Measurements from ENCODE around the gene CENPA.

Gene CENPA

DNA sequence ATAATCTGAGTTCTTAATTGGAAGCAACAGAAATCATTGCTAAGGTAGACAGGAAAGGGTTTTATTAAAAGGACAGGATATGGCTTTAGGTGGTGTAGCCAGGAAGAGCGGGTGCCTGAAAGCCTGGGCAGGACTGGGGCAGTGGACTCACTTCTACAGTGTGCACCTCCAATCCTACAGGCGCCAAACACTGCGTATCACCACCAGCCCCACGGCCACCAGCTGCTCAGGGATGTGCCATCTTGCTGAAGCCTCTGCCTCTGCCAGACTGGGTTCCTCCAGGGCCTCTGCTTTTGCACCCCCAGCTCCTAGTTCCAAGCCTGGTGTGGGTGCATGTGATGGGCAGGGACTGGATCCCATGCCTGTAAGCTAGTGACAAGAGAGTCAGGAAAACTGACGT lies 32.4 kb downstream of the CENPA start:
- DNase-seq (ENCODE audit: low read depth): no peak
- no peak overlapping the region for H3K4me3 ChIP-seq (ENCODE audit: low read length)
- TF ChIP-seq, protein P1, sequence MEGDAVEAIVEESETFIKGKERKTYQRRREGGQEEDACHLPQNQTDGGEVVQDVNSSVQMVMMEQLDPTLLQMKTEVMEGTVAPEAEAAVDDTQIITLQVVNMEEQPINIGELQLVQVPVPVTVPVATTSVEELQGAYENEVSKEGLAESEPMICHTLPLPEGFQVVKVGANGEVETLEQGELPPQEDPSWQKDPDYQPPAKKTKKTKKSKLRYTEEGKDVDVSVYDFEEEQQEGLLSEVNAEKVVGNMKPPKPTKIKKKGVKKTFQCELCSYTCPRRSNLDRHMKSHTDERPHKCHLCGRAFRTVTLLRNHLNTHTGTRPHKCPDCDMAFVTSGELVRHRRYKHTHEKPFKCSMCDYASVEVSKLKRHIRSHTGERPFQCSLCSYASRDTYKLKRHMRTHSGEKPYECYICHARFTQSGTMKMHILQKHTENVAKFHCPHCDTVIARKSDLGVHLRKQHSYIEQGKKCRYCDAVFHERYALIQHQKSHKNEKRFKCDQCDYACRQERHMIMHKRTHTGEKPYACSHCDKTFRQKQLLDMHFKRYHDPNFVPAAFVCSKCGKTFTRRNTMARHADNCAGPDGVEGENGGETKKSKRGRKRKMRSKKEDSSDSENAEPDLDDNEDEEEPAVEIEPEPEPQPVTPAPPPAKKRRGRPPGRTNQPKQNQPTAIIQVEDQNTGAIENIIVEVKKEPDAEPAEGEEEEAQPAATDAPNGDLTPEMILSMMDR (IDR thresholded peaks at IDR 0.05; ENCODE audit: insufficient read depth, low read depth, low read length, missing control alignments): no peak

DNA sequence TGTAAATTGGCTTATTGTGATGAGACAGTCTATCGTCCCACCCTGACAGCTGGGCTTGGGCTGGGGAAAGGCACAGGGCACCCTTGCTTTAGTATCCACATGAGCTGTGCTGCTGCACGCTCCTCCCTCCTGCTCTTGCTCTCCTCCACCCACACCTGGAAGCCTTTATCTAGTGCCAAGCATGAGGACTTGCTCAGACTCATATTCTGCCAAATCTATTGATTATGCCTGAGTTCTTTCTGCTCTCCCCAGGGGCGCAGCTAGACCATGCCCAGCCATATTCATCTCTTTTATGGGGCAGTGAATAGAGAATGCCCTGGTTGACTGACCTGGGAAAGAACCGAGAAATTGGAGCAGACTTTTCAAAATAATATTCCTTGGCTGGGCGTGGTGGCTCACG lies 33.1 kb downstream of the CENPA start:
- H3K4me3 ChIP-seq (ENCODE audit: low read length): no peak overlapping the region
- no peak for DNase-seq (ENCODE audit: low read depth)
- TF ChIP-seq, protein P1 (IDR thresholded peaks at IDR 0.05; ENCODE audit: insufficient read depth, low read depth, low read length, missing control alignments): no peak

GRCh38 chr2:26820932-26821331 lies 35.1 kb downstream of the CENPA start:
- no peak overlapping the region for H3K4me3 ChIP-seq (ENCODE audit: low read length)
- TF ChIP-seq, protein P1 (IDR thresholded peaks at IDR 0.05; ENCODE audit: insufficient read depth, low read depth, low read length, missing control alignments): no peak
- no peak for DNase-seq (ENCODE audit: low read depth)

GRCh38 chr2:26822877-26823276 lies 37.0 kb downstream of the CENPA start:
- DNase-seq (ENCODE audit: low read depth): no peak
- TF ChIP-seq, protein P1 (IDR thresholded peaks at IDR 0.05; ENCODE audit: insufficient read depth, low read depth, low read length, missing control alignments): no peak
- H3K4me3 ChIP-seq (ENCODE audit: low read length): no peak overlapping the region

DNA sequence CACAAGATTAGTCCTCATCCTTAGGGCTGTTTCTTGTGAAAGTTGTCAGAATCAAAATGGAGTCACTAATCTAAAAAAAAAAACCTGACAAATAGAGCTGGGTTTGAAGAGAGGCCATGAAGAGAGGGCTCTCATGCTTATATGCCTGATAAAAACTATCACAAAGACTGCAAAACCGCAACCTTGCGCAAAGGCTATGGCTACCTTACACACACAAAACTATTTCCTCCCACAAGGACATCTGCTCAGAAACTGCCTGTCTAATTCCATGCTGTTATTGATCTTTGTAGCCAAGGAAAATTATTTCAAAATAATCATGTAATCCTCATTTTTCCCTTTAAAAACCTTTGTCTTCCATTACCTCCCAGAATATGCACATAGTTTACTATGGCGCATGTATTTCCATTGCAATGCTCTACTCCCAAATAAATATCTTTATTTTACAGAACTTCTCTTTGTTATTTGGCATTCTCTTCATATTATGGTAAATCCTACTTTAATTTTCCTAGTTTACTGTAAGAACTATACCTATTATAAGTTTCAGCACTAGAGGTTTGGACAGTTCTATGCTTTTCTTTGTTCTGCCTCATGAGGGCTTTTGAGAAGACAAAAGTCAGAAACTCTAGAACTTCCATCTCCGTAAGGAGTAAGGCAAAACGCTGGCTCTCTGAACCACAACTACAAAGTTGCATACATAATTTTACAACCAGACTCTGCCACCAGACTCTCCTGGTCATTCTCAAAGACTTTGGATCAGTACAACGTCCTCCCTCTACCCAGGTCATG lies 52.5 kb downstream of the CENPA start:
- H3K4me3 ChIP-seq (ENCODE audit: low read length): no peak overlapping the region
- DNase-seq (ENCODE audit: low read depth): peak; percentile 48
- TF ChIP-seq, protein P1 (IDR thresholded peaks at IDR 0.05; ENCODE audit: insufficient read depth, low read depth, low read length, missing control alignments): no peak

DNA sequence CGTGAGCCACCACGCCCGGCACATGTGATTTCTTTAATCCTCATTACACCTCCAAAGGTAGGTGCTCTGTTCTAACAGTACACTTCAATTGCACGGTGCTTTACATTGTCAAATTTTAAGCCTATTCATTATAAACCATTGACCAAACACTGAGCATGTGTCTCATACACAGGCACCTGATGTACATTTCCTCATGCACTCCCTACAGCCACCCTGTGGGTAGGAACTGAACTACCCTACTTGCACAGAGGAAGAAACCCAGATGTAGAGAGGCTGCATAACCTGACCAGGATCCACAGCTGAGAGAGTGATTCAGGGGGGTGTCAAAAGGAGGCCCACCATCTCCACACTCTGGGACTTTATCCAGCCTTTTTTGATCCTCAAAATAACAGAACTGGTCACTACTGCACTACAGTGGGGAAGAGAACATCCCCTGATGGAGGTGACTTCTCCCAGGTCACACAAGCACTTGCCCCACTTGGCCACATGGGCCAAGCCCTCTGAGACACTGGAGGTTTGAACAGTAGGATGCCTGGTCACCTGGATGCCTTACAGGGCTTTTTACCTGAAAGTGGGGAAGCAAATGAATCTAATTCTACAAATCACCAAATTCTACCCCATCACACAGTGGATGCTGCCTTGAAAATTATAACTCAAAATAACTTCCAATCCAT lies 55.2 kb downstream of the CENPA start:
- no peak overlapping the region for H3K4me3 ChIP-seq (ENCODE audit: low read length)
- TF ChIP-seq, protein P1 (IDR thresholded peaks at IDR 0.05; ENCODE audit: insufficient read depth, low read depth, low read length, missing control alignments): peak; percentile 48
- peak; percentile 51 for DNase-seq (ENCODE audit: low read depth)

All from epithelial cell of esophagus (primary cell).